Activated CD4-positive, alpha-beta T cell treated with anti-CD3 and anti-CD28 coated beads, Interleukin-2, amount 50 U/mL, for 24 hours (primary cell): ENCODE results near the gene NTS.

Experiments used
- DNase-seq, 2 donors: peaks; one replicate each; pipeline ENCODE4 v3.0.0-alpha.2; 2020; ENCODE audit warnings: low read depth in 1 of 2, low spot score in 1 of 2

Gene NTS

GRCh38 chr12:85874031-85874461 lies at the start of gene NTS:
Gene NTS (plus strand): TSS chr12:85874295. CDS start chr12:85874404, 109 bp downstream.
- DNase-seq, result no peak

DNA sequence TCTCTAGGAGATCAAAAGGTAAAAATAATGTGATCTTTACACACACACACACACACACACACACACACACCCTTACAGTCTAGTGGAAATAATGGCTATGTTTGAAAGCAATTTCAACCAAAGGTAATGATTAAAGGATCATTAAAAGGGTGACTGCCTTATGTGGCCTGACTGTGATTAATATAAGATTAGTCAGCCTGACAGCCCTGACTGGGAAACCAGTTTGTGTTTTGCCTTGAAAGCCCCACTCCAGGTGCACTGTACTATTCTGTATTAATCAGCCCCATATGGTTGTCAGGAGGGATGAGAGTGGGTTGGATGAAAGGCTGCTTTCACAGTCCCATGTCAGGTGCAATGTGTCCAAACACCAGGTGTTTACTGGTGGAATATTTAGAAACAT lies 48.3 kb upstream of the NTS start:
- DNase-seq, result no peak

DNA sequence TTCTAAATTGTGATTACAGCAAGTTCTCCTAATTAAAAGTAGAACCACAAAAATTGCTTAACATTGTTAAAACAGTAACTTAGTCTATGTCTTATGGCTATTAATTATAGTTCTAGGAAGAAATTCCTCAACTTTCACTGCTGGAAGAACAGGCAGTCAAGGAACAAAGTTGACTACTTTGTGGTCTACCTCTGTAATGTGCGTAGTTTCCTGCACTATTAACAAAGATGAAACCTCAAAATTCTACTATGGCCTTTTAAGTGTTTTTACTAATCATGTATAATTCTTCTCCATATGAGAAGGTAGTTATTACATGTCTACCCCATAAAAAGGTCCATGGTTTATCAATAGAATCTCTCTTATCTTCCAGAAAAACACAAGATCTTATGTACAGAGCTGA lies 45.5 kb upstream of the NTS start:
- DNase-seq, result no peak

DNA sequence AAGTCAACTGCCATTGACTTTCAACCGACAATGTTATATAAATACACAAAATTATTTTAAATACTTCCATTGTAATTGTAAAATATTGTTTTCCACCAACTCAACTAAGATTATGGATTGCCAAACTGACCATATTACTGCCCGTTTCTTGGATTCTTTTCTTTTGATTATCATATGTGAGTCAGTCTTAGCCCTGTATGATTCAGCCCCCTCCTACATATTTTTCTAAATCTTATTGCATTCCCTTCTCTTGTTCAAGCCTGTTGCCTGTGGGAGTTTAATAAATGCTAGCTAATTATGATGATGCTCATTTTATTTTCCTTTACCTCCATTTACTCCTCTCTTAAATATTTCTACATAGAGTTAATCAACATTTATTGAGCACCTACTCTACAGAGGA lies 44.7 kb upstream of the NTS start:
- no peak for DNase-seq

DNA sequence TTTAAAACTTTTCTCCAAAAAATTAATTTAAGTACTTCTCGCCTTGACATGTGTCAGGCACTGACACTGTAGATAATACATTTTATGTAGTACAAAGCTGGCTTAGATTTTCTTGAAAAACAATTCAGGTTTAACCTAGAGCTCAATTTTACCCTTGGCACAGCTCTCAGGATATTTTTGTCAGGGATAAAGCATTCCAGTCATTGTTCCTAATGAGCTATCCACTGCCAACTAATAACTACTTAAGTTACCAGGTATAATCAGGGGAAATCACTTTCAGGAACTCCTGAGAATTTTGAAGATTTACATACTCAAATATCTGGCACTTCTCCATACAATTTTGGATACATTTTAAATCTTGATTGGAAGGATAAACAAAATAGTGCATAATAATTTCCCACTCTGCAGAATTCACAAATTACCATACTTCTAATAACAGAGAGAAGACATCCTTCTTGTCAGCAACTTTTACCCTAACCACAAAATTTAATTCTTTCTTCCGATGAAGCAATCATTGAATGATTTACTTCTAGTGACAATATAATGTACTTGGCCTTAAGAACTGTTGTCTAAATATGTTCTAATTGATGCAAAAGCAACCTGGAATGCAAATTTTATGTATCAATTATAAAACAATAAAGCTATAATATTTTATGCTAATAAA lies 42.6 kb upstream of the NTS start:
- no peak for DNase-seq

- no peak for DNase-seq
Measured at GRCh38 chr12:85833579-85833978, 40.5 kb upstream of the NTS start.

DNA sequence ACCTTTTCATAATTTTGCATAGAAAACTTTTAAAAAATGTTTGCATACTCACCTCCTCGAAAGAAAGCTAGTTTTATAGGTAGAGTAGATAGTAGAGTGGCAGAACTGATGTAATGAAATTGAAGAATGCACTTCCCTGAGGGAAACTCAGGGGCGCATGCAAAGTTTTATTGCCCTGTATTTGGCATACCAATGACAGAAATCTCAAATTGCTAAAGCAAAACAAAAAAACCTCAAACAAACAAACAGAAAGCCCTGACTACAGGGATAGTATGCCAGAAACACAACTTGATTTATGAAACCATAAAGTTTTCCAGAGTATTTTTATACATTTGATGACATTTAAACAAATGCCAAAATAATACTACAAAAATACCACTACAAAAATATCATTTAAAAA lies 39.7 kb upstream of the NTS start:
- DNase-seq, result no peak

- no peak for DNase-seq
Measured at GRCh38 chr12:85835426-85836196, 38.5 kb upstream of the NTS start.

- no peak for DNase-seq
Measured at GRCh38 chr12:85836197-85837090, 37.7 kb upstream of the NTS start, which contains the start of gene RASSF9. Gene RASSF9 (minus strand): TSS chr12:85836409. CDS start chr12:85836201, 208 bp downstream.

DNA sequence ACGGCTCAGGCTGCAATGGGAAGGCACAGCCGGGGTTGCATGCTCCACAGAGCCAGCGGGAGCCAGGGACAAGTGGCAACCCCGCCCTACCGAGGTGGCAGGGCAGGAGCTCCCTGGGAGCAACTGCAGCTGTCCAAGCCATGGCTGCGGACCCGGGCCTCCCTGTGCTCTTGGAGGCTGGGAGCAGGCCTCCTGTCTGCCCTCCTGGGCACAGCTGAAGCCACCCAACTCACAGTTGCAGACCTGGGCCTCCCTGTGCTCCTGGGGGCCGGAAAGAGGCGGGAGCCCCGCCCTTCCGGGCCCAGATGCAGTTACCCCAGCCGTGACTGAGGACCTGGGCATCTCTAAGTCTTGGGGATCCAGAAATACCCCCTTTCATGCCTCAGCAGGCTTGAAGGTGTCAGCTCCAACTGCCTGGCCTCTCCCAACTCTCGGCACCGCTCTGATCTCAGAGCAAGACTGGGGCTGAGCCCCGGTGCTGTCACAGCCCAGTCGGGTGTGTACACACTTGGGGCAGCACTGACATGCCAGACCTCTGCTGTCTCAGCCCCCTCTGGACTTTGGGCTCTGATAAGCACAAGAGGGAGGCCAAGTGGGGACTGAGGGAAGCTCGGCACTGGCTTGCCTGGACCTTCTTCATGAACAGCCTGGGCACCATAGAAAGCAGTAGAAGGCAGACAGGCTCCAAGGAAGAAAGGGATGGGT lies 30.3 kb upstream of the NTS start:
- no peak for DNase-seq

- no peak for DNase-seq
Measured at GRCh38 chr12:85849344-85849743, 24.8 kb upstream of the NTS start.

- DNase-seq, result no peak
Measured at GRCh38 chr12:85855305-85855704, 18.8 kb upstream of the NTS start.

DNA sequence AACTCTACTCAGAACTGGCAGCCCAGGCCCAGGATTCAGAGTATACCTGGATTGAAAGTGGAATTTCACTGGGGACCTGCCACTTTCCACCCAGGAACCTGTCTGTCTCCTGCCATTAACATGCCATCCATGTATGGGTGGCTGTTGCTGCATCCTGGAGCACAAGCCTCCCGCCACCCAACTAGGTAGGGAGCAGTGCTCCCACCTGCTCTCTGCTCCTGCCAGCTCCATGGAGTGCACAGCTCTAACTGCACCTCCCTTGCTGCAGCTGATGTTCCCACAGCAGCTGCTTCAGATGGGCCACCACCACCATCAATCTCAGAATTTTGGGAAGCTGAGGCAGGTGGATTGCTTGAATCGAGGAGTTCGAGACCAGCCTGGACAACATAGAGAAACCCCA lies 17.1 kb upstream of the NTS start:
- no peak for DNase-seq

DNA sequence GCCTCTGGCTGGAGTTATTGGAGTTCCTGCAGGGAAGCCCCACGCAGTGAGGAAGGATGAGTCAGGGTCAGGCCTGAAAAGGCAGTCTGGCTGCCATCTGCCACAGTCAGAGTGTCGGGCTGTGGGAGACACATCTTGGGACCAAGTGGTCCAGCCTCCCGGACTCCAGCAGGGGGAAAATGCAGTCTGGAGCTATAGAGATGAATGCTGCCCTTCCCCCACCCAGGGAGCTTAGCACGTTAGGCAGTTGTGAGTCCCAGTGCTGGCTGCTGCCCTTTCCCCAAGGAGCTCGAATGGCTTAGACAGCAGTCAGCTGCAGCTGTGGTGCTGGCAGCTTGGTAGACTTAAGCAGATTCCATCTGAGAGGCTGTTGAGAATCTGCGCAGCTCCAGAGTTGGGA lies 8.2 kb upstream of the NTS start:
- no peak for DNase-seq

- DNase-seq, result no peak
Measured at GRCh38 chr12:85866986-85867776, 6.9 kb upstream of the NTS start.

DNA sequence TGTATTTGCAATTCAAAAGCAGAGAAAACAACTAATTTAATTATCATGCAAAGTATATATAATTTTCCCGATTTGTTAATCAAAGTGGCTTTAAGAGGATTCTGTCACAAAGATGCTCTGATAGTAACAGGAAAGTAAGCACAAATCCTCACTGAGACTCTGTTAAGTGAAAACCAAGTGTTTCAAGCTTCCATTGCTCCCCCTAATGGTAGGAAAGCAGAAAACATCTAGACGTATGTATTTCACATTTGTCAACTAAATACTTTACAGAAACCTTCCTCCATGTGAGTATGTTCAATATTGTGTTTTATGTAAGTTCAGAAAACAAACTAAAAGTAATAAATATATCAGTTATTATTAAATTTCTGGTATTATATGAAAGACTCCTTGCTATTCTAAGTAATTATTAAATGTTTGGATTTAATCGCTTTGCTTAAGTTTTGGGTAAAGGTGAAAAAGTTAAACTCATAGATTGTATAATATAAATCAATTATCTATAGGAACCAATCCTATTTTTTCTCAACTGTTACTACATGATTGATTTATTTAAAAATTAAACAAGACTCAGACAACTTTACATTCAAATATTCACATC lies 1.5 kb upstream of the NTS start:
- no peak for DNase-seq

- DNase-seq, result no peak
Measured at GRCh38 chr12:85877459-85877858, 3.4 kb downstream of the NTS start.

- no peak for DNase-seq
Measured at GRCh38 chr12:85883763-85884162, 9.7 kb downstream of the NTS start.

DNA sequence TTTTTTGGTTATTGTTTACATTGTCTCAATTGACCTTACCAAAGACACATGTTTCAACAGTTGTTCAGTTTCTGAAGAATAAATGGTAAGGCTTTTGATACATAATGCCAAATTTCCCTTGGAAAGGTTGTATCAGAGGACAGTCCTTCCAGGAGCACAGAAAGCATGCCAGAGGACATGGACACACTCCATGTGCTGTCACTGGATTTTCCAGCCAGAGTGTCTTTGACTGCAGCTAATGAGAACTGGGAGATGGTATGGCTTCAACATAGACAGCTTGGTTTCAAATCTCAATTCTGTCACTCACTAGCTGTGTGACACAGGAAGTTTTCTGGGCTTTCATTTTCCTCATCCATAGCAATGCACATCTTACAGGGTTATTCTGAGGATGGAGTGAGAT lies 20.6 kb downstream of the NTS start:
- DNase-seq, result no peak
